Activated CD4-positive, CD25-positive, alpha-beta regulatory T cell (primary cell): ENCODE results near the gene CELA3B.
"Not testable (repeated sequence)": the region's sequence is repeated elsewhere in the genome, so short reads cannot be mapped to it uniquely, and the experiment has no call there.

Experiments
- DNase-seq, 4 experiments: peaks; one replicate each; lab custom pipeline; 2025; lab: John Stamatoyannopoulos, UW

Gene CELA3B, protein sequence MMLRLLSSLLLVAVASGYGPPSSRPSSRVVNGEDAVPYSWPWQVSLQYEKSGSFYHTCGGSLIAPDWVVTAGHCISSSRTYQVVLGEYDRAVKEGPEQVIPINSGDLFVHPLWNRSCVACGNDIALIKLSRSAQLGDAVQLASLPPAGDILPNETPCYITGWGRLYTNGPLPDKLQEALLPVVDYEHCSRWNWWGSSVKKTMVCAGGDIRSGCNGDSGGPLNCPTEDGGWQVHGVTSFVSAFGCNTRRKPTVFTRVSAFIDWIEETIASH

DNA sequence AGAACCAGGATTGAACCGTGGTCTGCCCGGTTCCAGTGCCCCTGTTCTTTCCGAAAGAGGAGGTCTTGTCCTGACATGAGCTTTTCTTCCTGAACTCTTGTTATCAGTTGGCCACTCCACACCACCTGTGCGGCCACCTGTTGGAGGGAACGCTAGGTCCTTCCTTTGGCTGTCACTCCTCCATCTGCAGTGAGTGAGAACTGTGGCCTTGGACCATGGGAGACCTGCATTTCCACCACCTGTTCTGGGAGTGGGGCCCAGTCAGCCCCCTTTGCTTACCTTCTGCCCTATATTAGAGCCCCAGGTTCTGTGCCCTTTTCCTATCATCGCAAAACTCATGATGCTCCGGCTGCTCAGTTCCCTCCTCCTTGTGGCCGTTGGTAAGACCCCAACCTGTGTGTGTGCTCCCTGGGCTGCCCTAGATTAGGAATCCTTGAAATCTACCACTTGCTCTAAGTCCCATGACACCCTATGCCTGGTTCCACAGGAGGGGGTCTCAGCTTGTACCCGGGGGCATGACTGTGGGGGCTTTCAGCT lies at the start of gene CELA3B:
Gene CELA3B (plus strand): TSS at position 320 of the 537 bp plus-strand sequence. CDS start 18 bp downstream, at position 338.
- DNase-seq = not testable (repeated sequence)

DNA sequence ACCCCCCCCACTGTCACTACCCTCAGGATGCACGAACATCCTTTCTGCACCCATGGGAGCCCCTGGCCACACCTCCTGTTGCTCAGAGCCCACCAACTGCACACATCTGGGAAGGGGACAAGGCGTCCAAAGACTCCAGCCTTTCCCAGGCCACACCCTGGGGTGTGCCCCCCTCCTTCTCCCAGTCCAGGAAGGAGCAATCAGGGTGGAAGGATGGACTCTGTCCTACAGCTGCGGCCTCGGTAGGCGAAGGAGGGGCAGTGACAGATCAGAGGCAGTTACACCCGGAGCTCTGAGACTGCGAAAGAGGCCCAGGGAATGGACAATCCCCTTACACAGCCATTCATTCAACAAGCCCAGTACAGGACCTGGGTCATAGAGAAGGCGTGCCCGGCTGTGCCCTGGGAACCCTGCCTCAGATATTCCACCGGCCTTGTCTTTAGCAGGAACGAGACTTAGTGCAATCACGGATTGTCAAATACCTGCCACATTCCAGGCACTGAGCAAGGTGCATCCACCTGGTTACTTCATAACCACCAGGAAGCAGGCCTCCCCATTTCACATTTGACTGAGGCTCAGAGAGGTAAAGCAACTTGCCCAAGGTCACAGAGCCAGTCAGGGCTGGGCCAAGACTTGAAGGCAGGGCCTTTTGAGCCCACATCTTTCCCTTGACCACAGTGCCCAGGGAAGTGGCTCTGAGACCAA lies 49.1 kb upstream of the CELA3B start:
- DNase-seq = no peak

DNA sequence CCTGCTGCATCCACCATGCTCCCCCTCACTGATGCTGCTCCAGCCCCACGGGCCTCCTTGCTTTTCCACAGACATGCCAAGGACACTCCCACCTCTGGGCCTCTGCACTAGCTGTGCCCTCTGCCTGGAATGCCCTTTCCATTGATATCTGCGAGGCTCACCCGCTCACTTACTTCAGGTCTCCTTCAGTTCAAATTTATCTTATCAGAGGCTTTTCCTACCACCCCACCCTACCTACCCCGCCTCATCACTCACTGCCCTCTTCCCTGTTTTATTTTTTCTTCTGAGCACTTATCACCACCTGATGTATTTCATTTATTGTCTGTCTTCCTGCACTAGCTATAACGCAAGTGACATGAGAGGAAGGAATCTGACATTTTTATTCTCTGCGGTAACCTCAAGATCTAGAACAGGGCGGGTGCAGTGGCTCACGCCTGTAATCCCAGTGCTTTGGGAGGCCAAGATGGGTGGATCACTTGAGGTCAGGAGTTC lies 46.7 kb upstream of the CELA3B start:
- DNase-seq = no peak

DNA sequence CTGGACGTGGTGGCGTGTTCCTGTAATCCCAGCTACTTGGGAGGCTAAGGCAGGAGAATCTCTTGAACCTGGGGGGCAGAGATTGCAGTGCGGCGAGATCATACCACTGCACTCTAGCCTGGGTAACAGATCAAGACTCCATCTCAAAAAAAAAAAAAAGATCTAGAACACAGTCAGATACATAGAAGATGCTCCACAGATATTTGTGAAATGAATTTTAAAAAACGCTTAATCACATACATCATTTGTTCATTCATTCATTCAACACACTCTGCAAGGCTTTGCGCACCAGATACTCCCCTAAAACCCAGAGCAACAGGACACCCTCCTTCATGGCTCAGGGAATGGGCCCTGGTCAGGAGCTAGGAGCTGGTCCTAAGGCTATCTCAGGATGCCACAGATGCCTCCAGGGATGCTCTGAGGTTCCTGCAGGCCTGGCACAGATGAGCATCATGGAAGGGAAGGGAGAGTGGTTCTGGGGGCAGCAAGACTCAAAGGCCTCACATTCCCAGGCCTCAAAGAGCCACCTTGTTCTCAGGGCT lies 46.1 kb upstream of the CELA3B start:
- no peak for DNase-seq

DNA sequence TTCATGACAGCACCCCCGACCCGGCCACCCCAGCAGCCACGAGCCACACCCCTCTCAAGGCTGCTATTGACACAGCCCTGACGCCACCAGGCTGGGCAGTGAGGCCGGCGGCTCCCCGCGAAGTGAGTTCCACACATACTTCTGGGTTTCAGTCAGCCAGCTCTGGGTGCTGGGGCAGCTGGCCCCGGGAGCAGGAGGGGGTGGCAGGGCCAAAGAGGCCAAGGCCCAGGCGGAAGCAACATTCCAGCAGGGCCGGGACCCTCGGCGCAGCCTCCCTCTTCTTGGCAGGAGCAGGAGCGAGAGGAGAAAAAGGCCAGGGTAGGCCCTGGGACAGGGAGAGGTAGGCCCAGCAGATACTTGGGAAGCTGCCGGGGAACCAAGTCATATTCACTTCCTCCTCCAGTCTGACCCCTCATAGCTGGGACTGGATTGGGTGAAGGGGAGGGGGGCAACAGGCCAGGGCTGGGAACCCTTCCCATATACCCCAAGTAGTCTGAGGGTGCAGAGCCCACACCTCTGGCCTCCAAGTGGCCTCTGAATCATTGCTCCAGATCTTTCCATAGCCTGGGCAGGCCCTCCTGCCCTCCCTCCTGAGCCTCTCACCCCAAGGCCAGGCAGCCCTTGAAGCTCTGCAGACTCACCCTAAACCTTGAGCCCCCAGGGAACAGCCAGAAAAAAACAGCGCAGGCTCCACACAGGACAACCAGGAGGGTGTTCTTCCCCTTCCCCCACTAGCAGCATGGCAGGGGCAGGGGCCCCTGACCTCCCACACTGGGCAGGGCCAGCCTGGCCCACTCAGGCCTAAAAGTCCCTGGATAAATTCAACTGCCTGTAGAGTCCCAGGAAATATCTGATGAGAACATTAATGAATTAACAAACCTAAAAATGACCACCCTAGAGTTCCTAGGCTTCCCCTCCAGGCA lies 45.4 kb upstream of the CELA3B start:
- no peak for DNase-seq

DNA sequence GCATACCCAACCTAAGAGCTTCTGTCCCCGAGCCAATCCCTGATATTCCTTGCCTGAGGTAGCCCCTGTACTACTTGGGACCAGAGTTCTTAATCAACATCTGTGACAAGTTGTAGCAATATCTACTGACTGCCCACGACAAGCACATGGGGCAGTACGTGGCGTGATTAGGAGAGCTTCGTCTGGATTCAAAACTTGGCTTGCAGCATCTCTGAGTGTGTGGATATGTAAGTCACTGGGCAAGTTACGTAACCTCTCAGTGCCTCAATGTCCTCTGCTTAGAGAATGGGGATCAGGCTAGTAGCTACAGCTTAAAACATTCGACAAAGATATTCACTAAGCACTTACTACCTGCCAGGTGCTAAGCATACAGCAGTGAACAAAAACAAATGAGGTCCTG lies 44.7 kb upstream of the CELA3B start:
- DNase-seq = no peak

DNA sequence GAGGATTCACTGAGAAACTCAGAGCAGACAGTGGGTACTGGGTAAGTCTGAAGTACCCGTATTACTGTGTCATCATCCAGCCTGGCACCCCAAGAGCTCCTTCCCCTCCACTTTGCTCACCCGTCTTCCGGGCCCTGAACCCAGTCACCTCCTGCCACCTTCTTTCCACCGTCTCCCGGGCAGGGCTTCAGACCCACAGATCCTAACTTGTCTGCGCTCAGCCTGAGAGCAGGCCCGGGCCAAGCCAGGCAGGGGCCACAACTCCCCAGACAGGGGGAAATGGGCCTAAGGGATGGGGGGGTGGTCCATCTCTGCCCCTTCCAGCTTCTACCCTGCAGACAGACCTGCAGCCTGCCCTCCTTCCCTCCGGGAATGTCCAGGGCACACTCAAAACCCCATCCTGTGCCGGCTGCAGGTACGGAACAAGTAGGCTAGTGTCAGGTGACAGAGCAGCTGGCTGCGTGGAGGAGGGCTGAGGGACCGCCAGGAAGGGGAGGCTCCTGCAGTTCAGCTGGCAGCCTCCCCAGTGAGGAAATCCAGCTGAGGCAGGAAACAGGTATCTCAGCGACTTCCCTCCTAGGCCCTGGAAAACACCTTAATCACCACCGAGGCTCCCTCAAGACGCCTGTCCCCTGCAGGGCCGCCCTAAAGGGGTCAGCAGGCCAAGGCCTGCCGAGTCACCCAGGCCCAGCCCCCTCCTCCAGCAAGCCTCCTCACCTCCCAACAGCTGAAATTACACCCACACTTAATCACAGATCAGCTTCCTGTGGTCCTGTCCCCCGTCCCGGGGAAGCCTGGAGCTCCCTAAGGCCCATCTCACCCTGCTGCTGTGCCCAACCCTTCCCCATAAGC lies 43.2 kb upstream of the CELA3B start:
- DNase-seq = no peak

DNA sequence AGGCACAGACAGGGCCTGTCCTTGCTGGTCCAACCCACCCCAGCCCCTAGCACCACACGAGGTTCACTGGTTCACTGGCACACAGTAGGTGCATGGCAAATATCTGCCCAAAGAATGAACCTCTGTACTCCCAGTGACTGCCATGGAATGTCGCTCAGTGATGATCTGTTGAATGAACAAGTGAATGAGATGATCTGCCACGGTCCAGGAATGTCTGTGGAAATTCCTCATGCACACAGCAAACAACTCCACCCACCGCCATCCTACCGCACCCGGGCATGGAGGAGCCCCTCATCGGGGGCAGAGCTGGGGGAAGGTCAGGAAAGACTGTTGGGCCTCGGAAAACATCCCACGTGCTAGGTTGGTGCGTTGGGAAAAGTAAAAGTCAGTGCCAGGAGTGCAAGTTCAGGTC lies 41.4 kb upstream of the CELA3B start:
- DNase-seq = no peak

DNA sequence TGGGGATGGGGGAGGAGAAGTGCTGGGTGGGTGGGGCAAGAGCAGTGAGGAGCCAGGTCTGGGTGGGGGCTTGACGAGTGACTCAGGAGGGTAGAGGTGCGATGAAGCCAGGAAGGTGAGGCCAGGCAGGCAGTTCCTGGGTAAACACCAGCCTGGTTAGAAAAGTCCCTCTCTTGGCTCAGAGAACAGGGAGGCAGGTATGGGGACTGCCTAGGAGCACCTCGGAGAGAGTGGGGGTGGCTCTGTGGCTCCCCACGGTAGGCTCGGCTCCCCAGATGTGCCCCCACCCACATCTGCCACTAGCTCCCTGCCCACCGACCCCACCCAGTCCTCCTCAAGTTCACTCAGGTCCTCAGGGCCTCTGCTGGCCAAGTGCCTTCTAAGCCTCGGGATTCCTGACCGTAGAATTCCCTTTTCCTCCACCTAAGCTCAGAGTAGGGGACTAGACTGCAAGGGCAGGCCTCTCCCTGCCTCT lies 40.9 kb upstream of the CELA3B start:
- DNase-seq = no peak

DNA sequence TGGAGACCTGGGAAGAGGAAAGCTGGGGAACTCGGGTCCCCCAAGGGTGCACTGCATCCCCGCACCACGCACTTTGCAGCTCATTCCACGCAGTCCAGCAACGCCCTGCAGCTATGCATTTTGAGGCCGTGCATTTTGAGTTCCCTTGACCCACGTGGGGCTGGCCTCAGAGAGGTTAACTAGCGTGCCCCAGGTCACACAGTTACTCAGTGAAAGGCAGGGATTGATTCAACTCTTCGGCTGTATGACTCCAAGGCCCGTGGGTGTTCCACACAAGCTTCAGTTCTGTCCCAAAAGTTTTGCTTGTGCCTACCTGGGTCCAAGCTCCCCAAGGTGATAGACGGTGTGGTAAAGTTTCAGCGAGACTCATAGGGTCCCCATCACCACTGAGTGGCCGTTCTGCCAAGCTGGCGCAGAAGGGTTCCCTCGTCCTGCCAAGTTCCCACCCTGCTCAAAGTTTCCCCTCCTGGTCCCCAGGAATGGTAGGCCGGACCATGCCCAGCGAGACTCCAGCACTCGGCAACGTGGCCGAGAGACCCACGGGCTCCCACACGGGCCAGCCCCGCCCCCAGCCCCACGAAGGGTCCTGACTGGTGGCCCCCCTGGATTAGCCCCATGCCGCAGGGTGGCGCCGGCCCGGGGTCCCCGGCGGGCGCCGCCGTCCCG lies 40.3 kb upstream of the CELA3B start:
- no peak for DNase-seq

DNA sequence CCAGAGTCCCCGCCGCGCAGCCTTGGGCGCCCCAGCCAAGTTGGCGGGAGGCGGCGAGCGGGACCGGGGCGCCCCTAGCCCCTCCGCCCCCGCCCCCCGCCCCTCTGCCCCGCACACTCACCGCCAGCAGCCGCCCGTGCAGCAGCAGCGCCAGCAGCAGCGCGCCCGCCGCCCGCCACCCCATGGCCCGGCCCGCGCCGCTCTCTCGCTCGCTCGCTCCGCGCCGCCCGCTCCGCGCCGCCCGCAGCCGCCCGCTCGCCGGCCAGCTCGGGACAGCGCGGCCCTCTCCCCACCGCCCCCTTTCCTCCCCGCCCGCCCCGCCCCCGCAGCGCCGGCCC lies 39.8 kb upstream of the CELA3B start, which contains the start of gene HSPG2:
Gene HSPG2 (minus strand): TSS at position 277 of the 338 bp plus-strand sequence. CDS start 93 bp downstream, at position 184.
- DNase-seq = no peak

DNA sequence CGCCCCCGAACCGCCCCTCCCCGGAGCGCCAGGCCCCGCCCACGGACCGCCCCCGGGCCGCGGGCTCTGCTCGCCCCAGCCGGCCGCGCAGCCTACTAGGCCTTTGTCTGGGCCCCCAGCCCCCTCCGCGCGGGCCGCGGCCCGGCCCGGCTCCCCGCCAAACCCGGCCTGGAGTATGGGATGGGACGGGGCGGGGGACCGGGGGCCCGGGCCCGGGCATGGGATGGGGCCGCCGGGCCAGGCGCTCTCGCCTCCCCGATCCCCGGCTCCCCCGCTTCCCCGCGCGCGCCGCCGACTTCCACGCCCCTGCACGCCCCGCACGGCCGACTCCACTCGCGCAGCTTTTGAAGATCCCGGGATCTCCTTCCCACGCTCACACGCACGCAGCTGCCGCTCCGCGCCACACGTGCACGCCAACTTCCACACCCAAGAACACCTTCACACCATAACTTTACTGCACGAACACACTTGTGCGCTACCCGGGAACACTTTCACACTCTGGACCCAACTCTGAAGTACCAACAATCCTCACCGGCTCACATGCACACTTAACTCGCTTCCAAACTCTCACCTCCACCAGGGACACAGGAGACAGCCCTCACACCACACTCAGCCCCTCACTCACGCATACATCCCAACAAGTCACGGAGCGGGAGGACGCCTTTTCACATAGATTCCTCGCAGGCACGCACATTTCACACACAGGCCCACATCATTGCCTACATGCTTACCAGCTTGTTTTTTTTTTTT lies 39.3 kb upstream of the CELA3B start:
- peak; percentile 34 to 54 (median 46) for DNase-seq

DNA sequence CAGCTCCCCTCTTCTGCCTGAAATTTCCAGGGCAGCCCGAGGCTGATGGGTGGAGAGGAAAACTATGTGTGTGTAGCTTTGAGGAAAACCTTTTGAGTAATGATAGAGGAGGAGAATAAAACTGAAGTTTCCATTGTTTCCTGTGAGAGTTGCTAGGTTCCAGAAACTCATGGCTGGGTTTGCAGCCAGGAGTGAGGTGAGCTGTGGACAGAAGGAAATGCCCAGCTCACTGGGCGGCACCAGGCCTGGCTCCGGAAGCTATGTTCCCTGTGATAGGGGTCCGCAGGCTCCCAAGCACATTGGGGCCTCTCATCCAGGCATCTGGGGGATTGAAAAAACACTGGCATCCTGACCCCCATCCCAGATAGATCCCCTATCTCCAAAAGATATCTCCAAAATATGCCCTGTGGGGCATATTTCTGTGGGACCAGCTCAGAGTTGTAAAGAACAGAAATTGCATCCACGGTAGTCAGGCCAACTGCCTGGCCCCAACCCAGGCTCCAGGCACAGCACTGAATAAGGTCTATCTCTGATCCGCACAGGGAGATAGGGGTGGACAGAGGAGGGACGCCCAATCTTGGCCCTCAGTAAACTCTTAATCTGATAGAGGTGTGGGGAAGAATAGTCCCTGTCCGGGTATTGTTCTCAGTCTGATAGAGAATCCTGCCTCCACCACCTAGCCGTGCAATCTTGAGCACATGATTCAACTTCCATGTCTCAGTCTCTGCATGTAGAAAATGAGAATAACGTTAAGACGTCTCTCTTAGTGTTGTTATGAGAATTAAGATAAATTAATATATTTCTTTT lies 37.9 kb upstream of the CELA3B start:
- no peak for DNase-seq

DNA sequence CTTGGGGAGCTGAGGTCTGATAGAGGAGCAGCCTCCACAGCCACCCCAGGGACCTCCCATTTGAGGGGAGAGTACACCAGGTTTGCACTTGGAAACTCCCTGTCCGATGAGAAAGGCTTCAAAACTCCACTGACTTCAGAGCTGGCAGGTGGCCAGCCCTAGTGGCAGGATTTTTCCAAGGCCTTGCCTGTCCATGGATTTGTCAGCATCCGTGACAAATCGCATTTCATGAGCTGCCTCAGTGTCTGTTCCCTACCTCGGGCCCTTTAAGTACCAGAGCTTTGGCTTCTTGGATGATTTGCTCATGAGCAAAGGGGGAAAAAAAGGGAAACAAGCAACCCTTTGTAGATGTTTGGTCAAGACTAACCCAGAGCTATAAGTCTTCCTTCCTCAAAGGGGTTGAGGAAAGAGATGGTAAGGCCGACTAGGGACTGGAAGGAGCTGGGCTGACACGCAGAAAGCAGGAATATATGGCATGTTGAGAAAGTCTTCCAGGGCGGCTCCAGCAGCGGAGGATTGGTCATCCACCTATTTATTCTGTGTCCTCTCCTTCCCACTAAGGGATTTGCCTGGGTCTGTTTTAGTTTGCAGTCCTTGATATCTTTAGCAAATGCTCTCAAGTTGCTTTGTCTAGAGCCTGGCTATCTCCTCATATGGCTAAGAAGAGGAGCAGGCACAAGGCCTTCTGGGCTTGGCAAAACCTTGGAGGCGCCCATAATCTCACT lies 37.0 kb upstream of the CELA3B start:
- DNase-seq = no peak

DNA sequence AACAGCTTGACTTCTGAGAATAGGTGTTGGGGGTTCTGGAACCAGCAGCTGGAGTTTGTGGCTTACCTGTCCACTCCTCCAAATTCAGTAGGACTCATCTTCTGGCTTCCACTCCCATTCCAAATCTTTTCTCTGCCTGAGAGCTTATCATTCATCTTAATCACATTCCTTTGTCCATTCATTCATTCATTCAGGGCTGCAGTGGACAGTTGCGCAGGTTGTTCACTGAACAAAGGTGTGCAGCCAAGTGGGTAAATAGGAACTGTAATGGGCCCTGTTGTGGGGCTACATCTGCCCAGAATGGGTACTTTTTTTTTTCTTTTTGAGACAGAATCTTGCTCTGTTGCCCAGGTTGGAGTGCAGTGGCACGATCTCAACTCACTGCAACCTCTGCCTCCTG lies 36.3 kb upstream of the CELA3B start:
- no peak for DNase-seq

DNA sequence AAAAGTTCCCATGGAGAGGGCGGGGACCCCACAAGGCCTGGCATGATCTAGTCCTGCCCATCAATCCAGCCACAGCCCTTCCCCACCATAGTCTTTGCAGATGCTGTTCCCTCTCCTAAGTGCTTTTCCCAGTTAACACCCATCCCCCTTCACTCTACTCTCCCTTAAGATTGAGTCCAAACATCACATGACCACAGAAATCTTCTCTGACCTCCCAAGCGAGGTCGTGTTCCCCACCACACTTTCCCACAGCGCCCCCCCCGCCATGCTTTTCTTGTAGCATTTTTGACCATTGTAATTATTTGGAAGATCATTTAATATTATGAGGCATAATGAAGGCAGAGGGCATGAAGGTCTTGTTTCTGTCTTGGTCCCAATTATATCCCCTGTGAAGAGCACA lies 35.5 kb upstream of the CELA3B start:
- no peak for DNase-seq

DNA sequence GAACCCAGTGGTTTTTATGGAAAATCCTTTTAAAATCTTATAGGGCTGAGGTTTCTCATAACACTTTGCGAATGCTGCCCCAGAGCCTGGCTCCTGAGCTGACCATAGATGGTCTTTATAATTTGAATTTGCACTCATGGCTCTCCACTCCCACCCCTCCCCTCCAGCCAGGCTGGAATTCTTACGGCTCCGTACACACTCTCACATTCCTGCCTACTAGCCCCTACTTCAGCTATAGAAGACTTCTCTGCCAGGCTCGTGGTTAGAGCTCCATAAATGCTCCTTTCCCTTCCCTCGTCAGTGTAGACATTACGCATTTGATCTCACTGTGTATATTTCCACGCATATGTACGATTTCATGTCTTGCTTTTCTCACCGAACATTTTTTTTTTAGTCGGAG lies 34.4 kb upstream of the CELA3B start:
- no peak for DNase-seq
